Measurements from ENCODE around the gene TMEM223. TPM values are rescaled to one million over a fixed set of nuclear protein-coding genes. Genes with fewer than 3 reads are reported as not detected.
A peak's percentile ranks its signal among the peaks of the same experiment; 100 is the strongest.

Gene TMEM223
- total RNA-seq, 1 donor: 9.0 TPM

- TF ChIP-seq CTCF (IDR thresholded peaks at IDR 0.05; ENCODE audit: extremely low read depth, low read depth, low read length): no peak
- Histone ChIP-seq H3K9me3 (ENCODE audit: low read depth, low read length) (no peaks in the 10 kb centered on the region), H3K4me1 (ENCODE audit: insufficient read depth, low read length) (no peaks in the 10 kb centered on the region), H3K4me3 (ENCODE audit: insufficient read depth, low read length) (no peak overlapping the region), H3K4me2 (ENCODE audit: insufficient read depth, low read length) (no peak overlapping the region), H3K27me3 (ENCODE audit: insufficient read depth, low read length) (no peaks in the 10 kb centered on the region), H3K79me2 (ENCODE audit: insufficient read depth, low read length) (peaks cover 9% of the 10 kb centered on the region), H2AFZ (ENCODE audit: low read length) (peak overlapping the region; percentile 20), H4K20me1 (ENCODE audit: insufficient read depth, low read length) (no peaks in the 10 kb centered on the region), H3K36me3 (ENCODE audit: insufficient read depth, low read length) (peaks cover 13% of the 10 kb centered on the region), H3K27ac (ENCODE audit: low read depth, low read length) (no peak overlapping the region)
- peak; percentile 84 for DNase-seq (ENCODE audit: insufficient read length, low spot score, missing footprints)
These were observed 14.4 kb downstream of the TMEM223 start for GRCh38 chr11:62777389-62777788.

GRCh38 chr11:62775646-62776045 lies 16.2 kb downstream of the TMEM223 start:
- no peak overlapping the region for H2AFZ ChIP-seq (ENCODE audit: low read length)
- no peaks in the 10 kb centered on the region for H3K9me3 ChIP-seq (ENCODE audit: low read depth, low read length)
- H3K4me1 ChIP-seq (ENCODE audit: insufficient read depth, low read length): peaks cover 9% of the 10 kb centered on the region
- DNase-seq (ENCODE audit: insufficient read length, low spot score, missing footprints): no peak
- H3K27ac ChIP-seq (ENCODE audit: low read depth, low read length): no peak overlapping the region
- no peaks in the 10 kb centered on the region for H4K20me1 ChIP-seq (ENCODE audit: insufficient read depth, low read length)
- TF ChIP-seq CTCF (IDR thresholded peaks at IDR 0.05; ENCODE audit: extremely low read depth, low read depth, low read length): no peak
- H3K4me3 ChIP-seq (ENCODE audit: insufficient read depth, low read length): no peak overlapping the region
- H3K36me3 ChIP-seq (ENCODE audit: insufficient read depth, low read length): peaks cover 7% of the 10 kb centered on the region
- peaks cover 19% of the 10 kb centered on the region for H3K79me2 ChIP-seq (ENCODE audit: insufficient read depth, low read length)
- H3K27me3 ChIP-seq (ENCODE audit: insufficient read depth, low read length): no peaks in the 10 kb centered on the region
- no peak overlapping the region for H3K4me2 ChIP-seq (ENCODE audit: insufficient read depth, low read length)

- no peak for TF ChIP-seq CTCF (IDR thresholded peaks at IDR 0.05; ENCODE audit: extremely low read depth, low read depth, low read length)
- no peak overlapping the region for H3K4me2 ChIP-seq (ENCODE audit: insufficient read depth, low read length)
- H4K20me1 ChIP-seq (ENCODE audit: insufficient read depth, low read length): no peaks in the 10 kb centered on the region
- H2AFZ ChIP-seq (ENCODE audit: low read length): no peak overlapping the region
- H3K36me3 ChIP-seq (ENCODE audit: insufficient read depth, low read length): peaks cover 7% of the 10 kb centered on the region
- H3K4me3 ChIP-seq (ENCODE audit: insufficient read depth, low read length): no peak overlapping the region
- H3K4me1 ChIP-seq (ENCODE audit: insufficient read depth, low read length): peaks cover 18% of the 10 kb centered on the region
- peaks cover 19% of the 10 kb centered on the region for H3K79me2 ChIP-seq (ENCODE audit: insufficient read depth, low read length)
- peak; percentile 49 for DNase-seq (ENCODE audit: insufficient read length, low spot score, missing footprints)
- H3K27ac ChIP-seq (ENCODE audit: low read depth, low read length): no peak overlapping the region
- no peaks in the 10 kb centered on the region for H3K9me3 ChIP-seq (ENCODE audit: low read depth, low read length)
- no peaks in the 10 kb centered on the region for H3K27me3 ChIP-seq (ENCODE audit: insufficient read depth, low read length)
These were observed 17.4 kb downstream of the TMEM223 start for GRCh38 chr11:62774407-62774806.

GRCh38 chr11:62771144-62772021 lies 20.4 kb downstream of the TMEM223 start, which contains the start of gene TAF6L:
TSS of gene TAF6L (plus strand) at chr11:62771396. CDS start at chr11:62775784, 4,388 bp downstream.
- Histone ChIP-seq H3K27ac (ENCODE audit: low read depth, low read length) (peak within 1 kb of the TSS; percentile 90), H3K4me1 (ENCODE audit: insufficient read depth, low read length) (peaks cover 18% of the 10 kb centered on the region), H3K4me2 (ENCODE audit: insufficient read depth, low read length) (peak within 1 kb of the TSS; percentile 87), H2AFZ (ENCODE audit: low read length) (peak within 1 kb of the TSS; percentile 95), H3K9me3 (ENCODE audit: low read depth, low read length) (no peaks in the 10 kb centered on the region), H3K79me2 (ENCODE audit: insufficient read depth, low read length) (peaks cover 19% of the 10 kb centered on the region), H3K27me3 (ENCODE audit: insufficient read depth, low read length) (no peaks in the 10 kb centered on the region), H3K36me3 (ENCODE audit: insufficient read depth, low read length) (peaks cover 23% of the 10 kb centered on the region), H4K20me1 (ENCODE audit: insufficient read depth, low read length) (no peaks in the 10 kb centered on the region), H3K4me3 (ENCODE audit: insufficient read depth, low read length) (peak within 1 kb of the TSS; percentile 84)
- peak; percentile 98 for DNase-seq (ENCODE audit: insufficient read length, low spot score, missing footprints)
- TF ChIP-seq CTCF (IDR thresholded peaks at IDR 0.05; ENCODE audit: extremely low read depth, low read depth, low read length): no peak
